ENCODE measurements around the gene ETV1.

- TF ChIP-seq CTCF (IDR thresholded peaks at IDR 0.05) (no peak), POLR2AphosphoS5 (IDR thresholded peaks at IDR 0.05) (no peak), POLR2A (IDR thresholded peaks at IDR 0.05) (no peak)
These were observed 140.8 kb downstream of the ETV1 start for GRCh38 chr7:13848681-13849131.

Measured in upper lobe of left lung (tissue), 4 donors.